HCT116 (cell line): ENCODE measurements around the gene SARNP. TPM values are rescaled to one million over a fixed set of nuclear protein-coding genes. Genes with fewer than 3 reads are reported as not detected.

Source experiments
- ATAC-seq: fragments of 200-7000 bp; cut with Tn5 transposase; 2 replicates; pipeline ENCODE4 v1.9.1; 2020; ENCODE audit warnings: mild to moderate bottlenecking, moderate library complexity
- BruUV-seq: library from RNA; stranded (reverse); fragments of 400-500 nt; replicated peaks from 2 replicates; lab custom pipeline; 2021; lab: Mats Ljungman, UMichigan
- CTCF ChIA-PET: fragments of 300-600 bp; sonication (Branson Sonifier 250); formaldehyde crosslinking; loops from one replicate; lab custom pipeline; 2021; ENCODE audit warnings: antibody characterized with exemption; lab: Charles Lee
- POLR2A ChIA-PET: fragments of 300-600, 350-600 bp; sonication (Branson Sonifier 250); formaldehyde crosslinking; loops from one replicate; lab custom pipeline; 2021; ENCODE audit warnings: antibody characterized with exemption; lab: Charles Lee
- RAD21 ChIA-PET, 2 experiments: fragments of 300-600 bp; sonication (Branson Sonifier 250); formaldehyde crosslinking; loops; one replicate each; lab custom pipeline; 2023; ENCODE audit warnings: low total read pairs in 2 of 2; ENCODE audit not compliant: uncharacterized antibody in 2 of 2, unreplicated experiment in 2 of 2, low non-redundant PET in 1 of 2; lab: Charles Lee
- DNase-seq: peaks from one replicate; pipeline ENCODE4 v3.0.0-alpha.2; 2010; ENCODE audit warnings: low read depth, low spot score
- H2AFZ ChIP-seq: fragments of 200-600 bp; shearing (Covaris generic), sonication (generic); 2 replicates; pipeline ENCODE4 v1.6.1; 2017; ENCODE audit warnings: low read depth, mixed run types, mixed read lengths, antibody characterized with exemption, low read length; ENCODE audit not compliant: poor library complexity, severe bottlenecking
- H3K27ac ChIP-seq: 2 replicates; pipeline ENCODE4 v1.5.1; 2012; ENCODE audit warnings: low read depth, low read length
- H3K27me3 ChIP-seq: fragments of 200-600 bp; sonication (generic); 2 replicates; pipeline ENCODE4 v1.6.1; 2016; ENCODE audit warnings: mixed run types, low read length, mixed read lengths; ENCODE audit not compliant: insufficient read depth
- H3K36me3 ChIP-seq, 2 experiments: fragments of 200-500 bp in 1 of 2; fragments of 200-600 bp in 1 of 2; sonication (Bioruptor generic) in 1 of 2; sonication (generic) in 1 of 2; 2 replicates each; pipeline versions ENCODE4 v1.5.1 to v1.6.1; 2014 to 2016; ENCODE audit warnings: low read length in 2 of 2, inconsistent platforms in 1 of 2, mixed read lengths in 1 of 2, mixed run types in 1 of 2; ENCODE audit not compliant: insufficient read depth in 2 of 2, control insufficient read depth in 1 of 2
- H3K4me1 ChIP-seq, 2 experiments: fragments of 200-600 bp in 1 of 2; sonication (generic) in 1 of 2; 2 replicates each; pipeline versions ENCODE4 v1.5.1 to v1.6.1; 2012 to 2017; ENCODE audit warnings: low read length in 2 of 2, inconsistent platforms in 1 of 2, mild to moderate bottlenecking in 1 of 2, mixed read lengths in 1 of 2, mixed run types in 1 of 2, moderate library complexity in 1 of 2; ENCODE audit not compliant: insufficient read depth in 2 of 2, control insufficient read depth in 1 of 2
- H3K4me2 ChIP-seq: fragments of 200-600 bp; sonication (generic); 2 replicates; pipeline ENCODE4 v1.6.1; 2017; ENCODE audit warnings: mixed run types, low read length, mixed read lengths
- H3K4me3 ChIP-seq, 2 experiments: fragments of 200-600 bp in 1 of 2; sonication (generic) in 1 of 2; replicated peaks in 1 of 2; 2 replicates each; pipeline ENCODE4 v1.5.1; 2011 to 2016; ENCODE audit warnings: low read length in 2 of 2, control low read depth in 1 of 2, low read depth in 1 of 2, mild to moderate bottlenecking in 1 of 2, mixed read lengths in 1 of 2, mixed run types in 1 of 2
- H3K79me2 ChIP-seq: fragments of 200-600 bp; sonication (generic); 2 replicates; pipeline ENCODE4 v1.6.1; 2017; ENCODE audit warnings: mild to moderate bottlenecking, mixed run types, low read length, moderate library complexity, mixed read lengths; ENCODE audit not compliant: insufficient read depth
- H3K9ac ChIP-seq: fragments of 200-600 bp; sonication (generic); 2 replicates; pipeline ENCODE4 v1.6.1; 2016; ENCODE audit warnings: low read length, mixed read lengths
- H3K9me2 ChIP-seq: fragments of 200-600 bp; sonication (generic), shearing (Covaris generic); 2 replicates; pipeline ENCODE4 v1.6.1; 2017; ENCODE audit warnings: mixed run types, mild to moderate bottlenecking, moderate library complexity; ENCODE audit not compliant: insufficient read depth
- H3K9me3 ChIP-seq, 2 experiments: fragments of 200-500 bp in 1 of 2; fragments of 200-600 bp in 1 of 2; sonication (Bioruptor generic) in 1 of 2; sonication (generic) in 1 of 2; 2 replicates each; pipeline ENCODE4 v1.6.1; 2014 to 2017; ENCODE audit warnings: low read length in 2 of 2, mixed read lengths in 2 of 2, inconsistent platforms in 1 of 2, low read depth in 1 of 2, mild to moderate bottlenecking in 1 of 2, mixed run types in 1 of 2, moderate library complexity in 1 of 2; ENCODE audit not compliant: control insufficient read depth in 1 of 2, insufficient read depth in 1 of 2
- H4K20me1 ChIP-seq: fragments of 200-600 bp; sonication (generic), shearing (Covaris generic); 2 replicates; pipeline ENCODE4 v1.6.1; 2017; ENCODE audit warnings: mixed run types, mild to moderate bottlenecking, moderate library complexity; ENCODE audit not compliant: insufficient read depth
- EZH2 ChIP-seq: fragments of 200-600 bp; sonication (generic); IDR thresholded peaks from 2 replicates; pipeline ENCODE4 v1.6.1; 2017; ENCODE audit warnings: antibody characterized with exemption, mixed run types
- EZH2phosphoT487 ChIP-seq: fragments of 200-600 bp; IDR thresholded peaks from 2 replicates; pipeline ENCODE4 v1.6.1; 2018; ENCODE audit warnings: antibody characterized with exemption, borderline replicate concordance
- FOSL1 ChIP-seq: IDR thresholded peaks from 2 replicates; pipeline ENCODE4 v1.6.1; 2012; ENCODE audit warnings: low read depth
- POLR2A ChIP-seq: IDR thresholded peaks from 2 replicates; pipeline ENCODE4 v1.7.0; 2011; ENCODE audit warnings: borderline replicate concordance; ENCODE audit not compliant: insufficient read depth, insufficient read length; ENCODE audit errors: extremely low read depth
- RAD21 ChIP-seq: IDR thresholded peaks from 2 replicates; pipeline ENCODE4 v1.6.1; 2012; ENCODE audit warnings: low read depth, mild to moderate bottlenecking
- SRF ChIP-seq: IDR thresholded peaks from 2 replicates; pipeline ENCODE4 v1.6.1; 2012; ENCODE audit warnings: low read depth
- intact Hi-C: fragments of 100-400 bp; cut with micrococcal nuclease; formaldehyde crosslinking; loops from 2 replicates; pipeline ENCODE4 v1.10.0; 2022
- total RNA-seq: library from RNA; stranded (reverse); gene quantifications from one replicate; pipeline ENCODE4 v1.2.1, GENCODE V29; 2021; ENCODE audit not compliant: unreplicated experiment
- TF ChIP-seq, protein P1 (sequence below): IDR thresholded peaks from 2 replicates; pipeline ENCODE4 v1.6.1; 2012; ENCODE audit warnings: low read depth
- TF ChIP-seq, protein P2 (sequence below), 3 experiments: fragments of 200-600 bp in 1 of 3; sonication (generic) in 1 of 3; IDR thresholded peaks in 2 of 3; conservative IDR thresholded peaks in 1 of 3; 2 replicates each; pipeline ENCODE4 v1.5.1; 2012 to 2017; ENCODE audit warnings: low read depth in 2 of 3, low read length in 2 of 3, antibody characterized with exemption in 1 of 3, borderline replicate concordance in 1 of 3, control low read depth in 1 of 3, mild to moderate bottlenecking in 1 of 3, mixed read lengths in 1 of 3, mixed run types in 1 of 3, moderate library complexity in 1 of 3; ENCODE audit not compliant: insufficient read depth in 1 of 3

SARNP gene
- total RNA-seq, 1 experiment from 2014 or later: 82.4 TPM

DNA sequence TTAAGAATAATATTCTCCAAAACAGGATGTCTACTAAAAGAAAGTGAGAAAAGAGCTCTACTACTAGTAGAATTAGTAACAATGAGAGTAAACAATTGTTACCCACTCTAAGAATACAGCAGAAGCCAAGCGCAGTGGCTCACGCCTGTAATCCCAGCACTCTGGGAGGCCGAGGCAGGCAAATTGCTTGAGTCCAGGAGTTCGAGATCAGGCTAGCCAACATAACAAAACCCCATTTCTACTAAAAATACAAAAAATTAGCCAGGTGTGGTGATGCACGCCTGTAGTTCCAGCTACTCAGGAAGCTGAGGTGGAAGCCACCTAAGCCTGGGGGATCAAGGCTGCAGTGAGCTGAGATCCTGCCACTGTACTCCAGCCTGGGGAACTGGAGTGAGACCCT, 7.2 kb upstream of the SARNP start:
- Histone ChIP-seq H3K36me3 (peaks cover 29 to 41% of the 10 kb centered on the region in 2 experiments), H4K20me1 (no peaks in the 10 kb centered on the region), H3K27ac (no peak overlapping the region), H3K4me2 (no peak overlapping the region), H3K27me3 (no peaks in the 10 kb centered on the region), H3K4me3 (no peak overlapping the region), H3K9me3 (no peaks in the 10 kb centered on the region), H3K4me1 (peaks cover 9 to 17% of the 10 kb centered on the region in 2 experiments; a peak in 3 of 4 replicates), H3K9ac (no peak overlapping the region), H2AFZ (no peak overlapping the region), H3K9me2 (no peaks in the 10 kb centered on the region), H3K79me2 (peaks cover 61% of the 10 kb centered on the region)
- intact Hi-C loops: no loop called here
- ChIA-PET POLR2A (no interaction called here), RAD21 (no interaction called here), CTCF (interaction anchor here (0.7 kb wide), 1 partner anchor 101 kb away, joined by 3 read pairs; no protein-coding TSS in a partner anchor)
- BruUV-seq: no TSS peak
- no peak for TF ChIP-seq RAD21
- TF ChIP-seq, protein P1, sequence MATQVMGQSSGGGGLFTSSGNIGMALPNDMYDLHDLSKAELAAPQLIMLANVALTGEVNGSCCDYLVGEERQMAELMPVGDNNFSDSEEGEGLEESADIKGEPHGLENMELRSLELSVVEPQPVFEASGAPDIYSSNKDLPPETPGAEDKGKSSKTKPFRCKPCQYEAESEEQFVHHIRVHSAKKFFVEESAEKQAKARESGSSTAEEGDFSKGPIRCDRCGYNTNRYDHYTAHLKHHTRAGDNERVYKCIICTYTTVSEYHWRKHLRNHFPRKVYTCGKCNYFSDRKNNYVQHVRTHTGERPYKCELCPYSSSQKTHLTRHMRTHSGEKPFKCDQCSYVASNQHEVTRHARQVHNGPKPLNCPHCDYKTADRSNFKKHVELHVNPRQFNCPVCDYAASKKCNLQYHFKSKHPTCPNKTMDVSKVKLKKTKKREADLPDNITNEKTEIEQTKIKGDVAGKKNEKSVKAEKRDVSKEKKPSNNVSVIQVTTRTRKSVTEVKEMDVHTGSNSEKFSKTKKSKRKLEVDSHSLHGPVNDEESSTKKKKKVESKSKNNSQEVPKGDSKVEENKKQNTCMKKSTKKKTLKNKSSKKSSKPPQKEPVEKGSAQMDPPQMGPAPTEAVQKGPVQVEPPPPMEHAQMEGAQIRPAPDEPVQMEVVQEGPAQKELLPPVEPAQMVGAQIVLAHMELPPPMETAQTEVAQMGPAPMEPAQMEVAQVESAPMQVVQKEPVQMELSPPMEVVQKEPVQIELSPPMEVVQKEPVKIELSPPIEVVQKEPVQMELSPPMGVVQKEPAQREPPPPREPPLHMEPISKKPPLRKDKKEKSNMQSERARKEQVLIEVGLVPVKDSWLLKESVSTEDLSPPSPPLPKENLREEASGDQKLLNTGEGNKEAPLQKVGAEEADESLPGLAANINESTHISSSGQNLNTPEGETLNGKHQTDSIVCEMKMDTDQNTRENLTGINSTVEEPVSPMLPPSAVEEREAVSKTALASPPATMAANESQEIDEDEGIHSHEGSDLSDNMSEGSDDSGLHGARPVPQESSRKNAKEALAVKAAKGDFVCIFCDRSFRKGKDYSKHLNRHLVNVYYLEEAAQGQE: no peak
- no peak for TF ChIP-seq POLR2A
- TF ChIP-seq EZH2phosphoT487: no peak
- DNase-seq (no peak), ATAC-seq (no peak)

DNA sequence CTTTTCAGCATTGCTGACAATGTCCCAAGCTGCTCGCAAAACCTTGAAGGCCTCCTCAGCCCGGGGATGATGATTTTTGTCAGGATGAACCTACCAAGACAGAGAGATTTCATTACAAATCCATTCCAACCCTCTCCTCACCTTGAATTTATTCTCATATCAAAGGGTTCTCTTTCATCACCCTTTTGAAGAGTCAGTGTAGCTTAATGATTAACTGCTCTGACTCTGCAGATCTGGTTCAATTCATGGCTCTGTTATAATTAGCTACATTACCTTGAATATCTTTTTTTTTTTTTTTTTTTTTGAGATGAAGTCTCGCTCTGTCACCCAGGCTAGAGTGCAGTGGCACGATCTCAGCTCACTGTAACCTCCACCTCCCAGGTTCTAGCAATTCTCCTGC, 5.9 kb upstream of the SARNP start:
- Histone ChIP-seq H3K36me3 (peaks cover 31 to 49% of the 10 kb centered on the region in 2 experiments), H3K4me1 (peaks cover 13 to 22% of the 10 kb centered on the region in 2 experiments; a peak in 3 of 4 replicates), H4K20me1 (no peaks in the 10 kb centered on the region), H3K9me3 (no peaks in the 10 kb centered on the region), H3K4me2 (no peak overlapping the region), H3K79me2 (peaks cover 67% of the 10 kb centered on the region), H3K27ac (no peak overlapping the region), H3K4me3 (no peak overlapping the region), H3K9me2 (no peaks in the 10 kb centered on the region), H3K9ac (no peak overlapping the region), H2AFZ (no peak overlapping the region), H3K27me3 (no peaks in the 10 kb centered on the region)
- DNase-seq (no peak), ATAC-seq (no peak)
- CTCF ChIA-PET: interaction anchor here (1.2 kb wide), 1 partner anchor 85 kb away, joined by 5 read pairs; no protein-coding TSS in a partner anchor
- POLR2A ChIA-PET: no interaction called here
- RAD21 ChIA-PET: no interaction called here
- no TSS peak for BruUV-seq
- intact Hi-C loops: no loop called here
- TF ChIP-seq, protein P1: no peak
- TF ChIP-seq EZH2: no peak
- no peak for TF ChIP-seq FOSL1
- TF ChIP-seq, protein P2, sequence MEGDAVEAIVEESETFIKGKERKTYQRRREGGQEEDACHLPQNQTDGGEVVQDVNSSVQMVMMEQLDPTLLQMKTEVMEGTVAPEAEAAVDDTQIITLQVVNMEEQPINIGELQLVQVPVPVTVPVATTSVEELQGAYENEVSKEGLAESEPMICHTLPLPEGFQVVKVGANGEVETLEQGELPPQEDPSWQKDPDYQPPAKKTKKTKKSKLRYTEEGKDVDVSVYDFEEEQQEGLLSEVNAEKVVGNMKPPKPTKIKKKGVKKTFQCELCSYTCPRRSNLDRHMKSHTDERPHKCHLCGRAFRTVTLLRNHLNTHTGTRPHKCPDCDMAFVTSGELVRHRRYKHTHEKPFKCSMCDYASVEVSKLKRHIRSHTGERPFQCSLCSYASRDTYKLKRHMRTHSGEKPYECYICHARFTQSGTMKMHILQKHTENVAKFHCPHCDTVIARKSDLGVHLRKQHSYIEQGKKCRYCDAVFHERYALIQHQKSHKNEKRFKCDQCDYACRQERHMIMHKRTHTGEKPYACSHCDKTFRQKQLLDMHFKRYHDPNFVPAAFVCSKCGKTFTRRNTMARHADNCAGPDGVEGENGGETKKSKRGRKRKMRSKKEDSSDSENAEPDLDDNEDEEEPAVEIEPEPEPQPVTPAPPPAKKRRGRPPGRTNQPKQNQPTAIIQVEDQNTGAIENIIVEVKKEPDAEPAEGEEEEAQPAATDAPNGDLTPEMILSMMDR (IDR thresholded peaks at IDR 0.05 in 2 of 3, conservative IDR thresholded peaks at IDR 0.05 in 1 of 3; ENCODE audit: borderline replicate concordance in 1 of 3, insufficient read depth in 1 of 3, low read depth in 2 of 3, low read length in 2 of 3): no peak
- TF ChIP-seq SRF: no peak
